ENCODE results near the gene ALS2CL.

Gene ALS2CL

GRCh38 chr3:46634856-46635255 is 58.6 kb downstream of the ALS2CL start:
- H3K27me3 Mint-ChIP-seq: peaks cover 12% of the 10 kb centered on the region
- ATAC-seq (replicated peaks; ENCODE audit: extremely low read depth, poor library complexity, severe bottlenecking): no peak
- no peak overlapping the region for H3K27ac Mint-ChIP-seq (ENCODE audit: low read depth)
- no peaks in the 10 kb centered on the region for H3K36me3 Mint-ChIP-seq (ENCODE audit: insufficient read depth)
- DNase-seq (ENCODE audit: low spot score in 2 of 2): no peak
- H3K9me3 Mint-ChIP-seq: no peaks in the 10 kb centered on the region
- no peaks in the 10 kb centered on the region for H3K4me1 Mint-ChIP-seq
- H3K4me3 Mint-ChIP-seq: no peak overlapping the region

GRCh38 chr3:46632792-46633191 is 60.7 kb downstream of the ALS2CL start:
- Mint-ChIP-seq H3K4me3 (no peak overlapping the region), H3K9me3 (no peaks in the 10 kb centered on the region), H3K27me3 (peaks cover 8% of the 10 kb centered on the region), H3K36me3 (ENCODE audit: insufficient read depth) (no peaks in the 10 kb centered on the region), H3K4me1 (peaks cover 7% of the 10 kb centered on the region), H3K27ac (ENCODE audit: low read depth) (no peak overlapping the region)
- ATAC-seq (replicated peaks; ENCODE audit: extremely low read depth, poor library complexity, severe bottlenecking) (no peak), DNase-seq (ENCODE audit: low spot score in 2 of 2) (no peak)

- Mint-ChIP-seq H3K27ac (ENCODE audit: low read depth) (peak overlapping the region; percentile 86), H3K36me3 (ENCODE audit: insufficient read depth) (no peaks in the 10 kb centered on the region), H3K9me3 (no peaks in the 10 kb centered on the region), H3K4me1 (peaks cover 7% of the 10 kb centered on the region), H3K27me3 (peaks cover 7% of the 10 kb centered on the region), H3K4me3 (peak overlapping the region; percentile 58)
- DNase-seq (ENCODE audit: low spot score in 2 of 2) (peak; percentile 60 to 64), ATAC-seq (replicated peaks; ENCODE audit: extremely low read depth, poor library complexity, severe bottlenecking) (peak; percentile 92)
Observed at GRCh38 chr3:46629551-46630517, 63.6 kb downstream of the ALS2CL start.

- DNase-seq (ENCODE audit: low spot score in 2 of 2) (no peak), ATAC-seq (replicated peaks; ENCODE audit: extremely low read depth, poor library complexity, severe bottlenecking) (no peak)
- H3K36me3 Mint-ChIP-seq (ENCODE audit: insufficient read depth): no peaks in the 10 kb centered on the region
- peak overlapping the region; percentile 58 for H3K4me3 Mint-ChIP-seq
- peak overlapping the region; percentile 86 for H3K27ac Mint-ChIP-seq (ENCODE audit: low read depth)
- H3K9me3 Mint-ChIP-seq: no peaks in the 10 kb centered on the region
- peaks cover 7% of the 10 kb centered on the region for H3K4me1 Mint-ChIP-seq
- H3K27me3 Mint-ChIP-seq: peaks cover 11% of the 10 kb centered on the region
Observed at GRCh38 chr3:46628901-46629369, 64.5 kb downstream of the ALS2CL start.

- H3K4me3 Mint-ChIP-seq: no peak overlapping the region
- DNase-seq (ENCODE audit: low spot score in 2 of 2) (no peak), ATAC-seq (replicated peaks; ENCODE audit: extremely low read depth, poor library complexity, severe bottlenecking) (no peak)
- no peaks in the 10 kb centered on the region for H3K9me3 Mint-ChIP-seq
- peaks cover 26% of the 10 kb centered on the region for H3K27me3 Mint-ChIP-seq
- H3K27ac Mint-ChIP-seq (ENCODE audit: low read depth): no peak overlapping the region
- H3K36me3 Mint-ChIP-seq (ENCODE audit: insufficient read depth): no peaks in the 10 kb centered on the region
- peaks cover 7% of the 10 kb centered on the region for H3K4me1 Mint-ChIP-seq
Observed at GRCh38 chr3:46627078-46627477, 66.4 kb downstream of the ALS2CL start.

- H3K27ac Mint-ChIP-seq (ENCODE audit: low read depth): no peak overlapping the region
- H3K36me3 Mint-ChIP-seq (ENCODE audit: insufficient read depth): no peaks in the 10 kb centered on the region
- H3K4me3 Mint-ChIP-seq: no peak overlapping the region
- H3K27me3 Mint-ChIP-seq: peaks cover 27% of the 10 kb centered on the region
- ATAC-seq (replicated peaks; ENCODE audit: extremely low read depth, poor library complexity, severe bottlenecking) (no peak), DNase-seq (ENCODE audit: low spot score in 2 of 2) (no peak)
- H3K9me3 Mint-ChIP-seq: no peaks in the 10 kb centered on the region
- H3K4me1 Mint-ChIP-seq: peaks cover 7% of the 10 kb centered on the region
Observed at GRCh38 chr3:46626039-46626438, 67.4 kb downstream of the ALS2CL start.

GRCh38 chr3:46624975-46625490 is 68.4 kb downstream of the ALS2CL start:
- H3K4me1 Mint-ChIP-seq: peaks cover 7% of the 10 kb centered on the region
- peaks cover 37% of the 10 kb centered on the region for H3K27me3 Mint-ChIP-seq
- no peak overlapping the region for H3K4me3 Mint-ChIP-seq
- H3K9me3 Mint-ChIP-seq: no peaks in the 10 kb centered on the region
- ATAC-seq (replicated peaks; ENCODE audit: extremely low read depth, poor library complexity, severe bottlenecking) (no peak), DNase-seq (ENCODE audit: low spot score in 2 of 2) (no peak)
- H3K27ac Mint-ChIP-seq (ENCODE audit: low read depth): no peak overlapping the region
- no peaks in the 10 kb centered on the region for H3K36me3 Mint-ChIP-seq (ENCODE audit: insufficient read depth)

- no peak overlapping the region for H3K4me3 Mint-ChIP-seq
- peaks cover 5% of the 10 kb centered on the region for H3K4me1 Mint-ChIP-seq
- ATAC-seq (replicated peaks; ENCODE audit: extremely low read depth, poor library complexity, severe bottlenecking) (no peak), DNase-seq (ENCODE audit: low spot score in 2 of 2) (no peak)
- no peaks in the 10 kb centered on the region for H3K9me3 Mint-ChIP-seq
- H3K36me3 Mint-ChIP-seq (ENCODE audit: insufficient read depth): no peaks in the 10 kb centered on the region
- H3K27me3 Mint-ChIP-seq: peaks cover 42% of the 10 kb centered on the region
- H3K27ac Mint-ChIP-seq (ENCODE audit: low read depth): no peak overlapping the region
Observed at GRCh38 chr3:46624533-46624932, 68.9 kb downstream of the ALS2CL start.

GRCh38 chr3:46619845-46620778 is 73.4 kb downstream of the ALS2CL start:
- DNase-seq (ENCODE audit: low spot score in 2 of 2) (no peak), ATAC-seq (replicated peaks; ENCODE audit: extremely low read depth, poor library complexity, severe bottlenecking) (no peak)
- Mint-ChIP-seq H3K27me3 (peaks cover 64% of the 10 kb centered on the region), H3K27ac (ENCODE audit: low read depth) (no peak overlapping the region), H3K9me3 (no peaks in the 10 kb centered on the region), H3K36me3 (ENCODE audit: insufficient read depth) (no peaks in the 10 kb centered on the region), H3K4me1 (no peaks in the 10 kb centered on the region), H3K4me3 (no peak overlapping the region)
